GM10847 (cell line): Measurements from ENCODE around the gene MEGF11.

Source experiments
- POLR2A ChIP-seq: IDR thresholded peaks from 2 replicates; pipeline ENCODE4 v1.6.1; 2011; ENCODE audit not compliant: insufficient read length; ENCODE audit errors: extremely low read depth

Gene MEGF11

DNA sequence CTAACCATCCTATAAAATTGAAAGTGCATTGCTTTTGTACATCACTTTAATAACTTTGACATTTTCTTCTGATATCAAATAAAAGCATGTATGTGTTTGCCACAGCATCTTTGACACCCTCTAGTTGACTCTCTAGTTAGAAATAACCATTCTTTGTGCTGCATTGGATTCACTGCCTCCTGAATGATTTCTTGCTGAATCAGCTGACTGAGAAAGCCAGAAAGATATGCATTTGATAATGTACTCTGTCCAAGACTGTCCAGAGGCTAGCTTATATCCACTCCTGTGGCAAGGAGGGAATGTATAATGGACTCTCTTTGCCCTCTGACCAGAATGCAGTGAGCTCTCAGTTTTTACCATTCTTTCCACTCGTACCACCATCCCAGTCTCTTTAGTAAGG lies 378.1 kb downstream of the MEGF11 start:
- TF ChIP-seq POLR2A, result no peak

DNA sequence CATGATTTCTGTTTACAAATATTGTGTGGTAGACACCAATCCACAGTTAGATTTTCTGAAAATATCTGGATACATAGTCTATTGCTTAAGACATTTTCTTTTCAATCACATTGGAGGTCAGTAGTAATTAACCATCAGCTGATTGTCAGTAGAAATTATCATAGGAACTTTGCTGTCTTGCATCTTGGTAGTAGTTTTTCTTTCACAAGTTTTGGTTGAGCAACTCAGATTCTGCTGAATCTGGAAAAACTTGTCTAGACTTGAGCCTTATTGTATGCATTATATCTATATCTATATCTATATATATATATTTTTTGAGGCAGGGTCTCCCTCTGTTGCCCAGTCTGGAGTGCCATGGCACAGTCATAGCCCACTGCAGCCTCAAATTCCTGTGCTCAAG lies 380.3 kb downstream of the MEGF11 start:
- TF ChIP-seq POLR2A, result no peak

- TF ChIP-seq POLR2A, result no peak
Observed at GRCh38 chr15:65870889-65871533, 382.5 kb downstream of the MEGF11 start.

DNA sequence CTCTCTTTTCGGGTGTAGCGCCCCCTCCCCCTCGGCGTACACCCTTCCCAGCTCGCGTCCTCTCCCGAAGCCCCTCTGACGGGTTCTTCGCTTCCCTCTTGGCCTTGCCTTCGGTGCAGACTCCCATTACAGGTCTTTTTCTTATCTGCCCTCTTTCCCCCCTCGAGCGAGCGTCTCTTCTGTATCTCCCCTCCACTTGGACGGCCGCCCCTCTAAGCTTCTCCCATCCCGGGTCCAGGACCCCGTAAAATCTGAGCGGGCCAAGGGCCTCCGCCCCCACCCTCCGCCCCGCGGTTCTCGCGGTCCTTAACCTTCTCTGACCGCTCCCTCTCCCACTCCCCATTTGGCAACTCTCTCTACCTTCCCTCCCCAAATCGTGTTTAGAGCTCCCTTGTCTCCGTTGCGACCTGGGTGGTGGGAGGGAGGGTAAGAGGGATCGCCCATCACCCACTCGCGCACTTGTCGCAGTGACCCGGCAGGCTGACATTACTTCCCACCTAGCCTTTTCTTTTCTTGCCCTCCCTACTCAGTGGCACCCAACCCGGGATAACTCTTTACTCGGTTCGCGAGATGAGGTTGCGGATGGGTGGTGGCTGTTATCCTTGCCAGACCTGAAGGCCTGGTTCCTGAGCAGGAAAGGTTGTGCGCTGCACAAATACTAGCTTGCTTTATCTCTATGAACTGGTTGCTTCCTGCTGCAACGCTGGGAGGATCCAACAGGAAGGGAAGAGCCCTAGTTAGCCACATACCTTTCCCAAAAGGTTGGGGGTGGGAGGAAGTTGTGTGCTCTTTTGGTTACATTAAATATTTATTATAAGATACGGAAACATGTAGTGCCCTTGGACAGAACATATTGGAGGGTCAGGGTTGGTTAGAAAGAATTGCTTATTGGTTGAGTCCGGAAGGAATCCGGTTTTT lies 383.3 kb downstream of the MEGF11 start:
- TF ChIP-seq POLR2A, result no peak

DNA sequence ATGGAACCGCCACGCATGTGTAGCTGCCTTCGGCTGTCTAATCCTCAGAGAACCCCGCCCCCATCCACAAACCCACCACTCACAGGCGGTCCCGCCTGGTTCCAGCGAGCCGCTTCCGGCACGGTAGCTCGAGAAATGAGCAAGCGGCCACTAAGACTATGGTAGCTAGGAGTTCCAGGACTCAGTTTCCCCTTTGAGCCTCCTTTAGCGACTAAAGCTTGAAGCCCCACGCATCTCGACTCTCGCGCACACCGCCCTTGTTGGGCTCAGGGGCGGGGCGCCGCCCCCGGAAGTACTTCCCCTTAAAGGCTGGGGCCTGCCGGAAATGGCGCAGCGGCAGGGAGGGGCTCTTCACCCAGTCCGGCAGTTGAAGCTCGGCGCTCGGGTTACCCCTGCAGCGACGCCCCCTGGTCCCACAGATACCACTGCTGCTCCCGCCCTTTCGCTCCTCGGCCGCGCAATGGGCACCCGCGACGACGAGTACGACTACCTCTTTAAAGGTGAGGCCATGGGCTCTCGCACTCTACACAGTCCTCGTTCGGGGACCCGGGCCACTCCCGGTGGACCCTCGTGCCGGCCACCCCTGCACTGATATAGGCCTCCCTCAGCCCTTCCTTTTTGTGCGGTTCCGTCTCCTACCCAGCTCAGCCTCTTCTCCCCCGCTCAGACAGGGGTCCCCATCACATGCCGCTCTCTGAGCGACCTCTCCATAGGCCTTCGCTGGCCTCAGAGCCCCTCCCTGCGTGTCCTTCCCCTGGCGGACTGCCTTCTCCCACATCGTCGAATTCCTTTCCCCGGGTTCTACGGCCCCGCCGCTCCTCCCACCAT lies 384.2 kb downstream of the MEGF11 start, which contains the start of gene RAB11A:
Gene RAB11A, plus strand, starts transcription at position 366 of the 828 bp plus-strand sequence. Its CDS starts 95 bp downstream, at position 461.
- TF ChIP-seq POLR2A, result peak; percentile 94

DNA sequence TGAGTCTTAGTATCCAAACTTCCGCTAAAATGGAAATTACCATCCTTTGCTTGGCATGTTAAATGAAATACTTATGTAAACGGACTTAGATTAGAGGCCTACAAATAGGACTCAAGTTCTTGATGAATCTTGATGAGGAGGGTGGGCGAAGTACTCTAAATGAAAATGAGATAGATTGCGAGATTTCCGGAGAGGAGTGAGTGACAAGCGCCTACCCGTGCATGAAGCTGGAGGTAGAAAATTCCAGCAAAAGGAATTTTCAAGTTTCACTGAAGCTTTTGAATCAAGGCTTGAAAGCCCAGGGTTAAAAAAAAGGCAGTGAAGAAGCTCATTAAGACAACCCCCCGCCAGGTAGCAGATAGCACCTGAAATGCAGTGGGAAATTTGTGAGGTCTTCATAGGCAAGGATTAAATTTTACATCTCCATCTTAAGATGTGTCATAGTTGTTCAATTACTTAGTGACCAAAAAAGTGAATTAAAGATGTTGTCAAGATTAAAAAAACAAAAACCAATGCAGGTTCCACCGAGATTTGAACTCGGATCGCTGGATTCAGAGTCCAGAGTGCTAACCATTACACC lies 384.9 kb downstream of the MEGF11 start:
- TF ChIP-seq POLR2A, result no peak

DNA sequence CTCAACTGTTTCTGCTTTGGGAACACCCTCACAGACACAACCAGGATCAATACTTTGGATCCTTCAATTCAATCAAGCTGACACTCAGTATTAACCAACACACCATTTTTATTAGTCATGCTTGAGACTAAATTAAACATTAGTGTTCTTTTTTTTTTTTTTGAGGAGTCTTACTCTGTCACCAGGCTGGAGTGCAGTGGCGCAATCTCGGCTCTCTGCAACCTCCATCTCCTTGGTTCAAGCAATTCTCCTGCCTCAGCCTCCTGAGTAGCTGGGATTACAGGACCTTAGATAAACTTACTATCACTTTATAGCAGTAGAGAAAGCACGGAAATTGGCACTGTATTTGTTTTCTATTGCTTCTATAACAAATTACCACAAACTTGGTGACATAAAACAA lies 386.3 kb downstream of the MEGF11 start:
- no peak for TF ChIP-seq POLR2A

DNA sequence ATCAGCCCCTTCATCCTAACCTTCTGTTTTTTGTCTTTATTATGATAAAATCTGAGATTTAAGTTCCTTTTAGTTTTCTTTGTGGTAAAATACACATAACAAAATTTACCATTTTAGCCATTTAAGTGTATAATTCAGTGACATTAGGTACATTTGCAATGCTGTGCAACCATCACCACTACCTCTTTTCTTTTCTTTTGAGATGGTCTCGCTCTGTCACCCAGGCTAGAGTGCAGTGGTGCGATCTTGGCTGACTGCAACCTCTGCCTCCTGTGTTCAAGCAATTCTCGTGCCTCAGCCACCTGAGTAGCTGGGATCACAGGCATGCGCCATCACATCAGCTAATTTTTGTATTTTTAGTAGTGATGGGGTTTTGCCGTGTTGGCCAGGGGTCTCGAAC lies 390.4 kb downstream of the MEGF11 start:
- TF ChIP-seq POLR2A, result no peak

DNA sequence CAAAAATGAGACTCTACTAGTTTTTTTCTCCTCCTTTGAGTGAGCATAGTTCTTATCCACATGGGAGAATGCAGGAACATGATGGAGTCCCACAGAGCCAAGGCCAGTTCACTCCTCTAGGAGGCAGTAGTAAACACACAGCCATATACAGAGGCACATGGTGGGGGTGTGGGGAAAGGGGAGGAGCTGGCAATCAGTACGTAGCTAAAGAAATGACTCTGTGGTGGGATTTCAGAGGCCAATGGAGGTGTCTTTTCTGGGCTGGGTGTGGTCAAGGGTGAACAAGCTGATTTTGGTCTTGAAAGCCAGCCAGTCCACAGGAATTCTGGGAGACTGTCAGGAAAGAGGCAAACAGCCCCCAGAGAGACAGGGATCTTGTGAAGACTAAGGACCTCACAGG lies 390.9 kb downstream of the MEGF11 start:
- no peak for TF ChIP-seq POLR2A

DNA sequence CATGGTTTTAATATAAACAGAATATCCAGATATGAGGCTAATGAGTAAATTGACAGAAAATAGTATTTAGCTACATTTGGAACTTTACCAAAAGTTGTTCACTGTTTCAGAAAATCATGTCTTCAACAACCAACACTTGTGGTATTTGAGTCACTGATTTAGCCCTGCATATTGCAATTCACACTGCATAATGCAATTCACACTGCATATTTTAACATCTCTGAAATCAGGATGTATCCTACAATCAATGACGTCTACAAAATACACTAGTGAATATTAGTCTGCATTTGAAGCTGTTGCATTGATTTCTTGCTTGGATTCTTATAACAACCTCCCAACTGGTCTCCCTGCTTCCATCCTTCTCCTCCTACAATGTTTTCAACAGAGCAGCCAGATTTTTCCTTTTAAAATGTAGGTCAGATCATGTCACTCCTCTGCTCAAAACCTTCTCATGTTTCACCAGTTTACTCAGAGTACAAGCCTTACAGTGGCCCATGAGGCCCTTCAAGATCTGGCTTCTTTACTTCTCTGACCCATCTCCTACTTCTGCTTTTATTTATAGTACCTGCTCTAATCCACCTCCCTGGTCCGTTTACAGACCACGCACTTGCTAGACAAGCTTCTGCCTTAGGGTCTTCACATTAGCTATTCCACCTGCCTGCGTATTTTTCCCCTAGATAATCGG lies 395.7 kb downstream of the MEGF11 start:
- no peak for TF ChIP-seq POLR2A

DNA sequence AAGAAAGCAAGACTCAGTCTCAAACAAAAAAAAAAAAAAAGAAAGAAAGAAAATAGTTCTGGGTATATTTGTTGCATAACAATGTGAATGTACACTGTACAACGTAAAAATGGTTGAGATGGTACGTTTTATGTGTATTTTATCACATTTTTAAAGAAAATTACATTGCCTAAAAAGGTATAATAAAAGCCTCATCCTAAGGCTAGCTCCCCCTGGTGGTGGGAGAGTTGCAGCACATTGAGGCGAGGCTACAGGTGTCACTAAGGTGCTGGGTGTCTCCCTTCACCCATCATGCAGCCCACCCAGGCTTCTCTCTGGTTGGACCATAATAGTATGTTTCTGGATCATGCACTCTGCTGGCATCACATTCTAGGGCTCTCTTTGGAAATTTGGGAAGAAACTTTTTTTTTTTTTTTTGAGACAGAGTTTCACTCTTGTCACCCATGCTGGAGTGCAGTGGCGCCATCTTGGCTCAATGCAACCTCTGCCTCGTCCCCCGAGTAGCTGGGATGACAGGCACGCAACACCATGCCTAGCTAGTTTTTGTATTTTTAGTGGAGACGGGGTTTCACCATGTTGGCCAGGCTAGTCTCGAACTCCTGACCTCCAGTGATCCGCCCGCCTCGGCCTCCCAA lies 396.6 kb downstream of the MEGF11 start:
- TF ChIP-seq POLR2A, result no peak

DNA sequence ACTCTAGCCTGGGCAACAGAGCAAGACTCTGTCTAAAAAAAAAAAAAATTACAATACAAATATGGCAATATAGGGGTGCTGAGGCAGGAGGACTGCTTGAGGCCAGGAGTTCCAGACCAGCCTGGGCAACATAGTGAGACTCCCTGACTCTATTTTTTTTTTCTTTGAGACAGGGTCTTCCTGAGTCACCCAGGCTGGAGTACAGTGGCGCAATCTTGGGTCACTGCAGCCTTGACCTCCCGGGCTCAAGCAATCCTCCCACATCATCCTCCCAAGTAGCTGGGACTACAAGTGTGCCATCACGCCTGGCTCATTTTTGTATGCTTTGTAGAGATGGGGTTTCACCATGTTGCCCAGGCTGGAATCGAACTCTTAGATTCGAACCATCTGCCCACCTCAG lies 401.6 kb downstream of the MEGF11 start:
- TF ChIP-seq POLR2A, result no peak

- no peak for TF ChIP-seq POLR2A
Observed at GRCh38 chr15:65847989-65848388, 405.6 kb downstream of the MEGF11 start.
